Astrocyte (in vitro differentiated cells and primary cell): ENCODE data around the gene BMF. TPM values are rescaled to one million over a fixed set of nuclear protein-coding genes. Genes with fewer than 3 reads are reported as not detected.

Source experiments
- DNase-seq: peaks from one replicate; pipeline ENCODE4 v3.0.0-alpha.2; 2010; ENCODE audit warnings: low read depth
- FAIRE-seq: peaks from 2 replicates; lab custom pipeline; 2011; peaks lifted over from hg19 to GRCh38; lab: Jason Lieb, UNC
- H2AFZ ChIP-seq: 2 replicates; pipeline ENCODE4 v1.6.0; 2012; ENCODE audit warnings: low read depth, low read length, inconsistent platforms
- H3K27ac ChIP-seq: 2 replicates; pipeline ENCODE4 v1.5.1; 2011; ENCODE audit warnings: low read depth, low read length, inconsistent platforms
- H3K27me3 ChIP-seq: 2 replicates; pipeline ENCODE4 v1.6.0; 2011; ENCODE audit warnings: low read length, inconsistent platforms; ENCODE audit not compliant: insufficient read depth
- H3K36me3 ChIP-seq: 2 replicates; pipeline ENCODE4 v1.5.1; 2011; ENCODE audit warnings: low read length, inconsistent platforms; ENCODE audit not compliant: insufficient read depth
- H3K4me1 ChIP-seq: 2 replicates; pipeline ENCODE4 v1.5.1; 2011; ENCODE audit warnings: low read length, inconsistent platforms; ENCODE audit not compliant: insufficient read depth
- H3K4me2 ChIP-seq: 2 replicates; pipeline ENCODE4 v1.6.0; 2012; ENCODE audit warnings: low read length, inconsistent platforms
- H3K4me3 ChIP-seq: 2 replicates; pipeline ENCODE4 v1.5.1; 2011; ENCODE audit warnings: low read depth, mild to moderate bottlenecking, low read length, inconsistent platforms; ENCODE audit not compliant: insufficient read depth
- H3K79me2 ChIP-seq: 2 replicates; pipeline ENCODE4 v1.6.0; 2012; ENCODE audit warnings: mild to moderate bottlenecking, low read length, inconsistent platforms; ENCODE audit not compliant: insufficient read depth
- H3K9ac ChIP-seq: 2 replicates; pipeline ENCODE4 v1.6.0; 2012; ENCODE audit warnings: mild to moderate bottlenecking, low read length, inconsistent platforms
- H3K9me3 ChIP-seq: 2 replicates; pipeline ENCODE4 v1.5.1; 2012; ENCODE audit warnings: low read depth, mild to moderate bottlenecking, low read length, inconsistent platforms; ENCODE audit not compliant: insufficient read depth
- H4K20me1 ChIP-seq: 2 replicates; pipeline ENCODE4 v1.6.0; 2012; ENCODE audit warnings: low read length, inconsistent platforms; ENCODE audit not compliant: insufficient read depth
- H3K27ac Mint-ChIP-seq: one replicate; pipeline ENCODE4 v1.8.0; 2021; ENCODE audit warnings: mild to moderate bottlenecking, mixed read lengths; ENCODE audit not compliant: unreplicated experiment
- H3K27me3 Mint-ChIP-seq: one replicate; pipeline ENCODE4 v1.8.0; 2021; ENCODE audit warnings: low read depth, mixed read lengths; ENCODE audit not compliant: unreplicated experiment
- H3K36me3 Mint-ChIP-seq: one replicate; pipeline ENCODE4 v1.8.0; 2021; ENCODE audit warnings: low read depth, mixed read lengths; ENCODE audit not compliant: unreplicated experiment
- H3K4me1 Mint-ChIP-seq: one replicate; pipeline ENCODE4 v1.8.0; 2021; ENCODE audit warnings: low read depth, mixed read lengths; ENCODE audit not compliant: unreplicated experiment
- H3K4me3 Mint-ChIP-seq: one replicate; pipeline ENCODE4 v1.8.0; 2021; ENCODE audit warnings: mild to moderate bottlenecking, moderate library complexity, mixed read lengths; ENCODE audit not compliant: unreplicated experiment
- H3K9me3 Mint-ChIP-seq: one replicate; pipeline ENCODE4 v1.8.0; 2021; ENCODE audit warnings: mild to moderate bottlenecking, mixed read lengths; ENCODE audit not compliant: unreplicated experiment
- CTCF ChIP-seq: IDR thresholded peaks from 2 replicates; pipeline ENCODE4 v1.5.1; 2011; ENCODE audit warnings: low read depth, mild to moderate bottlenecking, inconsistent platforms, low read length, moderate library complexity; ENCODE audit not compliant: insufficient read depth
- EZH2 ChIP-seq: IDR thresholded peaks from 2 replicates; pipeline ENCODE4 v1.6.1; 2012; ENCODE audit warnings: mild to moderate bottlenecking, low read length, inconsistent platforms; ENCODE audit not compliant: insufficient read depth
- total RNA-seq: library from RNA; stranded (reverse); gene quantifications from 2 replicates; pipeline ENCODE4 v1.2.1, GENCODE V29; 2021

The BMF gene
- total RNA-seq, 1 donor from 2014 or later = 31.8 TPM

- Histone ChIP-seq H3K27me3 (no peaks in the 10 kb centered on the region), H3K27ac (no peak overlapping the region), H3K9ac (no peak overlapping the region), H3K79me2 (no peaks in the 10 kb centered on the region), H3K36me3 (no peaks in the 10 kb centered on the region), H2AFZ (no peak overlapping the region), H3K9me3 (no peaks in the 10 kb centered on the region), H3K4me3 (no peak overlapping the region), H3K4me1 (peaks cover 30% of the 10 kb centered on the region), H4K20me1 (no peaks in the 10 kb centered on the region), H3K4me2 (no peak overlapping the region)
- peaks cover 2% of the 10 kb centered on the region for H3K36me3 Mint-ChIP-seq
- H3K4me1 Mint-ChIP-seq = peaks cover 17% of the 10 kb centered on the region
- no peak for DNase-seq
- TF ChIP-seq EZH2 (no peak), CTCF (no peak)
- FAIRE-seq = no peak
- H3K9me3 Mint-ChIP-seq = no peaks in the 10 kb centered on the region
- H3K27ac Mint-ChIP-seq = no peak overlapping the region
- no peaks in the 10 kb centered on the region for H3K27me3 Mint-ChIP-seq
- no peak overlapping the region for H3K4me3 Mint-ChIP-seq
These were observed 42.1 kb downstream of the BMF start for GRCh38 chr15:40066589-40066988.

GRCh38 chr15:40065166-40065565 is 43.5 kb downstream of the BMF start:
- Histone ChIP-seq H3K27ac (peak overlapping the region; percentile 75), H4K20me1 (no peaks in the 10 kb centered on the region), H3K36me3 (no peaks in the 10 kb centered on the region), H3K27me3 (no peaks in the 10 kb centered on the region), H3K4me2 (no peak overlapping the region), H2AFZ (no peak overlapping the region), H3K9me3 (no peaks in the 10 kb centered on the region), H3K4me3 (no peak overlapping the region), H3K79me2 (no peaks in the 10 kb centered on the region), H3K4me1 (peaks cover 30% of the 10 kb centered on the region), H3K9ac (no peak overlapping the region)
- Mint-ChIP-seq H3K36me3 (peaks cover 2% of the 10 kb centered on the region), H3K4me3 (no peak overlapping the region), H3K27me3 (no peaks in the 10 kb centered on the region), H3K27ac (no peak overlapping the region), H3K4me1 (peaks cover 20% of the 10 kb centered on the region), H3K9me3 (no peaks in the 10 kb centered on the region)
- TF ChIP-seq EZH2 (no peak), CTCF (no peak)
- FAIRE-seq (no peak), DNase-seq (no peak)

GRCh38 chr15:40064231-40064894 is 44.3 kb downstream of the BMF start:
- H3K4me3 ChIP-seq = no peak overlapping the region
- H4K20me1 ChIP-seq = no peaks in the 10 kb centered on the region
- FAIRE-seq = peak; percentile 94
- no peaks in the 10 kb centered on the region for H3K27me3 ChIP-seq
- peaks cover 30% of the 10 kb centered on the region for H3K4me1 ChIP-seq
- TF ChIP-seq EZH2 (no peak), CTCF (no peak)
- Mint-ChIP-seq H3K9me3 (no peaks in the 10 kb centered on the region), H3K36me3 (peaks cover 2% of the 10 kb centered on the region), H3K27me3 (no peaks in the 10 kb centered on the region), H3K27ac (peak overlapping the region; percentile 89), H3K4me3 (peak overlapping the region; percentile 28), H3K4me1 (peaks cover 21% of the 10 kb centered on the region)
- H3K4me2 ChIP-seq = peak overlapping the region; percentile 58
- H3K79me2 ChIP-seq = no peaks in the 10 kb centered on the region
- no peaks in the 10 kb centered on the region for H3K9me3 ChIP-seq
- H3K27ac ChIP-seq = peak overlapping the region; percentile 75
- no peaks in the 10 kb centered on the region for H3K36me3 ChIP-seq
- peak; percentile 62 for DNase-seq
- peak overlapping the region; percentile 33 for H3K9ac ChIP-seq
- H2AFZ ChIP-seq = no peak overlapping the region
